Caco-2 (cell line): ENCODE measurements around the gene SMIM10L2A. TPM values are rescaled to one million over a fixed set of nuclear protein-coding genes. Genes with fewer than 3 reads are reported as not detected.

Source experiments
- BruUV-seq: library from RNA; stranded (reverse); fragments of 400-500 nt; replicated peaks from 2 replicates; lab custom pipeline; 2021; lab: Mats Ljungman, UMichigan
- CTCF ChIA-PET: fragments of 300-600 bp; sonication (Branson Sonifier 250); formaldehyde crosslinking; loops from one replicate; lab custom pipeline; 2022; ENCODE audit warnings: antibody characterized with exemption; lab: Charles Lee
- POLR2A ChIA-PET: fragments of 300-600 bp; sonication (Branson Sonifier 250); formaldehyde crosslinking; loops from one replicate; lab custom pipeline; 2022; ENCODE audit warnings: antibody characterized with exemption; lab: Charles Lee
- DNase-seq, 2 experiments: peaks; one replicate each; pipeline versions ENCODE4 v3.0.0 to v3.0.0-alpha.2; 2020 to 2022
- H3K27me3 ChIP-seq: replicated peaks from 2 replicates; pipeline ENCODE4 v1.6.0; 2011; ENCODE audit warnings: low read length; ENCODE audit not compliant: control insufficient read depth, insufficient read depth
- H3K36me3 ChIP-seq: 2 replicates; pipeline ENCODE4 v1.5.1; 2011; ENCODE audit warnings: low read length; ENCODE audit not compliant: control insufficient read depth, insufficient read depth
- H3K4me1 ChIP-seq: fragments of 250-450 bp; sonication (Bioruptor Pico); 2 replicates; pipeline ENCODE4 v1.5.1; 2020; ENCODE audit warnings: mild to moderate bottlenecking
- H3K4me3 ChIP-seq: 2 replicates; pipeline ENCODE4 v1.5.1; 2011; ENCODE audit warnings: low read depth, mild to moderate bottlenecking, control low read depth, low read length
- H3K9me3 ChIP-seq: fragments of 250-450 bp; sonication (Bioruptor Pico); 2 replicates; pipeline ENCODE4 v1.5.1; 2020; ENCODE audit warnings: mild to moderate bottlenecking, moderate library complexity
- H3K27ac Mint-ChIP-seq: one replicate; pipeline ENCODE4 v1.8.0; 2022; ENCODE audit warnings: mixed read lengths; ENCODE audit not compliant: unreplicated experiment
- H3K27me3 Mint-ChIP-seq: one replicate; pipeline ENCODE4 v1.8.0; 2022; ENCODE audit warnings: mixed read lengths; ENCODE audit not compliant: insufficient read depth, unreplicated experiment
- H3K36me3 Mint-ChIP-seq: one replicate; pipeline ENCODE4 v1.8.0; 2022; ENCODE audit warnings: mild to moderate bottlenecking, mixed read lengths; ENCODE audit not compliant: insufficient read depth, unreplicated experiment
- H3K4me1 Mint-ChIP-seq: one replicate; pipeline ENCODE4 v1.8.0; 2022; ENCODE audit warnings: low read depth, mixed read lengths; ENCODE audit not compliant: unreplicated experiment
- H3K4me3 Mint-ChIP-seq: one replicate; pipeline ENCODE4 v1.8.0; 2022; ENCODE audit warnings: mild to moderate bottlenecking, moderate library complexity, mixed read lengths; ENCODE audit not compliant: unreplicated experiment
- H3K9me3 Mint-ChIP-seq: one replicate; pipeline ENCODE4 v1.8.0; 2022; ENCODE audit warnings: mixed read lengths; ENCODE audit not compliant: unreplicated experiment
- CTCF ChIP-seq, 2 experiments: fragments of 200-600 bp in 1 of 2; IDR thresholded peaks; 1 replicate in 1 of 2; 2 replicates in 1 of 2; pipeline versions ENCODE4 v1.5.1 to v1.8.0; 2011 to 2022; ENCODE audit warnings: antibody characterized with exemption in 1 of 2, control low read depth in 1 of 2, inconsistent platforms in 1 of 2, low read depth in 1 of 2, low read length in 1 of 2, mild to moderate bottlenecking in 1 of 2, moderate library complexity in 1 of 2; ENCODE audit not compliant: insufficient read depth in 1 of 2, severe bottlenecking in 1 of 2, unreplicated experiment in 1 of 2
- intact Hi-C: fragments of 100-400 bp; cut with micrococcal nuclease; formaldehyde crosslinking; loops from one replicate; pipeline ENCODE4 v1.10.0; 2022; ENCODE audit not compliant: unreplicated experiment
- total RNA-seq: library from RNA; stranded (reverse); gene quantifications from 2 replicates; pipeline ENCODE4 v1.2.3, GENCODE V29; 2022

Gene SMIM10L2A
- total RNA-seq, 1 experiment from 2014 or later, result 2.6 TPM

- no peaks in the 10 kb centered on the region for H3K27me3 ChIP-seq
- H3K9me3 Mint-ChIP-seq, result no peaks in the 10 kb centered on the region
- no peak overlapping the region for H3K4me3 Mint-ChIP-seq
- BruUV-seq, result no TSS peak
- CTCF ChIA-PET, result no interaction called here
- TF ChIP-seq CTCF (IDR thresholded peaks at IDR 0.05; ENCODE audit: insufficient read depth in 1 of 2, low read depth in 1 of 2, low read length in 1 of 2, severe bottlenecking in 1 of 2, unreplicated experiment in 1 of 2), result no peak
- H3K9me3 ChIP-seq, result no peaks in the 10 kb centered on the region
- intact Hi-C loops, result no loop called here
- no peaks in the 10 kb centered on the region for H3K36me3 Mint-ChIP-seq
- POLR2A ChIA-PET, result no interaction called here
- H3K27ac Mint-ChIP-seq, result no peak overlapping the region
- peaks cover 9% of the 10 kb centered on the region for H3K4me1 Mint-ChIP-seq
- H3K4me1 ChIP-seq, result peaks cover 7% of the 10 kb centered on the region; the same call in 1 of the 2 replicates
- no peak overlapping the region for H3K4me3 ChIP-seq
- DNase-seq, result no peak
- H3K36me3 ChIP-seq, result no peaks in the 10 kb centered on the region
- no peaks in the 10 kb centered on the region for H3K27me3 Mint-ChIP-seq
Measured at GRCh38 chrX:135393051-135393450, 28.7 kb upstream of the SMIM10L2A start.

- H3K4me1 ChIP-seq, result peaks cover 5% of the 10 kb centered on the region; the same call in 1 of the 2 replicates
- Mint-ChIP-seq H3K27me3 (no peaks in the 10 kb centered on the region), H3K36me3 (no peaks in the 10 kb centered on the region), H3K9me3 (no peaks in the 10 kb centered on the region), H3K4me1 (peaks cover 1% of the 10 kb centered on the region), H3K27ac (no peak overlapping the region), H3K4me3 (no peak overlapping the region)
- no peaks in the 10 kb centered on the region for H3K27me3 ChIP-seq
- H3K9me3 ChIP-seq, result no peaks in the 10 kb centered on the region
- POLR2A ChIA-PET, result no interaction called here
- DNase-seq, result no peak
- no peak for TF ChIP-seq CTCF (IDR thresholded peaks at IDR 0.05; ENCODE audit: insufficient read depth in 1 of 2, low read depth in 1 of 2, low read length in 1 of 2, severe bottlenecking in 1 of 2, unreplicated experiment in 1 of 2)
- intact Hi-C loops, result no loop called here
- BruUV-seq, result no TSS peak
- no peak overlapping the region for H3K4me3 ChIP-seq
- H3K36me3 ChIP-seq, result no peaks in the 10 kb centered on the region
- CTCF ChIA-PET, result no interaction called here
Measured at GRCh38 chrX:135395064-135395463, 26.7 kb upstream of the SMIM10L2A start.

GRCh38 chrX:135396109-135396508 is 25.6 kb upstream of the SMIM10L2A start:
- Histone ChIP-seq H3K4me1 (no peaks in the 10 kb centered on the region), H3K9me3 (no peaks in the 10 kb centered on the region), H3K36me3 (no peaks in the 10 kb centered on the region), H3K4me3 (no peak overlapping the region), H3K27me3 (no peaks in the 10 kb centered on the region)
- Mint-ChIP-seq H3K27ac (no peak overlapping the region), H3K9me3 (no peaks in the 10 kb centered on the region), H3K36me3 (no peaks in the 10 kb centered on the region), H3K4me3 (no peak overlapping the region), H3K27me3 (no peaks in the 10 kb centered on the region), H3K4me1 (no peaks in the 10 kb centered on the region)
- ChIA-PET POLR2A (no interaction called here), CTCF (no interaction called here)
- intact Hi-C loops, result no loop called here
- no peak for TF ChIP-seq CTCF (IDR thresholded peaks at IDR 0.05; ENCODE audit: insufficient read depth in 1 of 2, low read depth in 1 of 2, low read length in 1 of 2, severe bottlenecking in 1 of 2, unreplicated experiment in 1 of 2)
- DNase-seq, result no peak
- BruUV-seq, result no TSS peak
